Activated T-cell treated with anti-CD3 and anti-CD28 coated beads, Interleukin-2, amount 50 U/mL, for 1 hour (primary cell): Measurements from ENCODE around the gene IRF1.
A peak's percentile ranks its signal among the peaks of the same experiment; 100 is the strongest.

Source experiments
- DNase-seq: peaks from one replicate; pipeline ENCODE4 v3.0.0-alpha.2; 2020

Gene IRF1

DNA sequence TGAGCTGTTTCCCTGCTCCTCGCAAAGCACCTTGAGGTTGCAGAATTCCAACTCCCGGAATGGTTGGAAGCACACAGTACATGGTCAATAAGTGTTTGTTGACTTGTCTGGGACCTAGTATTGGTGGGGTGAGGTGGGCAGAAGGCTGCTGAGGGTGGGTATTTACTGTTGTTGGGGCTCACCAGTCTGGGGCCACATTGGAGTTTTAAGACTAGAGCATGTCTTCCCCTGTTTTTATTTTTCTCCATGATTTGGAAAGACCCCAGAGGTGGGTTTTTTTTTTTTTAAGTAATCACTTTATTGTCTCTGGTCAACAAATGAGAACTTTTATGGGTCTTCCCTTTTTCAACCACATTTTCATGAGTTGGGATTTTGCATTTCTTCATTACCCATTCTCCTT, 55.1 kb downstream of the IRF1 start:
- DNase-seq, result no peak

DNA sequence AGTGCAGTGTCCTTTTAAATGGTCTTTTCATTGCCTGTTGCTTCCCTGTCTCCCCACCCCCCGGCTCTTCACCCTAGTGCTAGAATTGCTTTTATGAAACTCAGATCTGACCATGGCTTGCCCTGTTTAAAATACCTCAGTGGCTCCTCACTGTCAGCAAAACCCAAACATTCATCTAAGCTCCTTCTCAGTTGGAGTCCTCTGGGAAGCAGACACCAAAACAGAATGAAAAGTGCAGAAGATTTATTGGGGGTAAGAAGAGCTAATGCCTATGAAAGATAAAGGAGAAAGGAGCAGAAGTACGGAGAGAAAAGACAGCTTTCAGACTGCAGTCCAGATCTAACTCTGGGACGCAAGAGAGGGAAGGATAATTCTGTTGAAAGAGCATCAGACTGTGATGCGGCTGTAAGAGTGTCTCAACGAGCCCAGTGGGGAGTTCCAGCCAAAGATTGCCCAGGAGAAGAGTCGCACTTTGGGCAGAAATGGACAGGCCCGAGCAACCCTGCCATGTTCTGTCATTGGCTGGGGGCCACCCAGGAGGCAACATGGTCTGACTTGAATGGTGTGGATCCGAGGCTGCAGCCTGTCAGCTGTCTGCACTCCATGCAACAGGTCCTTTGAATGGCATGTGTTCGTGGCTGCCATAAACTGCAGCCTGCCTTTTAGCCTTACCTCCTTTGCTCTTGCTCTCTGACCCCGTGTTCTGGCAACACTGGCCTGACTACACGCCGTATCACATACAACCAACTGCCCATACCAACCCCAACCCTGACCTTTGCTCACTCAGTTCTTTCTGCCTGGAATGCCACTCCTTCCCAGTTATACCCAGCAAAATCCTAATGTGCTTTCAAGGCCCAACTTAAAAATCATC, 55.9 kb downstream of the IRF1 start:
- no peak for DNase-seq

DNA sequence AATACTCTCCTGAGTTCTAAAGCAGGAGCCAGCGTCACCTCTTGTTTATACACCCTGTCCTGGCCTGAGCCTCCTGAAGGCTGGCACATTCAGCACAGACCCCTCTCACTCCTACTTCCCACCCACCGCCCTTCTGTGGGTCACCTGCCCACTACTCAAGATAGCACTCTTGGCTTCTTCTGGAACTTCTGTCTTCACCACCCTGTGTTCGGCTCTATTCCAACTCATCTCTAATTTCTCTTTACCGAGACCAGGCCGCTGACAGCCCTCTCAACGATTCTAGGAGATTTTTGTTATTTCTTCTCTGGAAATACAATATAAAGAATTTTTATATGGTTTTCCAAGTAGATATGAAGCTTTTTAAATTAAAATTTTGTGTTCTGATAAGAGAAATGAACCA, 57.4 kb downstream of the IRF1 start:
- peak; percentile 3 for DNase-seq

DNA sequence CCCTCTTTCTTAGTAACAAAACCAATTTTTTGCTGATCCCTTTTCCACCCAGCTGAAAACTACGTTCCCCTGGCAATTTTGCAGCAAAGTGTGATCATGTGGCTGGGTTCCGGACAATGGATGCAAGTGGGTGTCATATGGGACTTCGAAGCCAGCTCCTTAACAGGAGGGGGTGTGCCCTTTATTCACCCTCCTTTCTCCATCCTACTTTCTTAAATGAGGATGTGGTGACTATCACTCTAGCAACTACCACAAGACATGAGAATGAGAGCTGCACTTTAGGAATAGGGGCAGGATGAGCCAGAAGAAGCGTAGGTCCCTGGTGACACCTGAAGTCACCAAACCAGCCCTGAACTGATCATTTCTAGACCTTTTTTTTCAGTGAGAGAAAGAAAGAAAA, 58.9 kb downstream of the IRF1 start:
- DNase-seq, result peak; percentile 8
